H7 (cell line): ENCODE measurements around the gene GPR180. TPM values are rescaled to one million over a fixed set of nuclear protein-coding genes. Genes with fewer than 3 reads are reported as not detected.

Experiments
- DNase-seq: peaks from one replicate; pipeline ENCODE4 v3.0.0; 2012
- H3K27me3 ChIP-seq: 2 replicates; pipeline ENCODE4 v1.6.0; 2011; ENCODE audit warnings: mild to moderate bottlenecking, low read length; ENCODE audit not compliant: control insufficient read depth, insufficient read depth
- H3K36me3 ChIP-seq: replicated peaks from 2 replicates; pipeline ENCODE4 v1.5.1; 2011; ENCODE audit warnings: low read length; ENCODE audit not compliant: control insufficient read depth, insufficient read depth
- H3K4me3 ChIP-seq: 2 replicates; pipeline ENCODE4 v1.5.1; 2011; ENCODE audit warnings: low read depth, mild to moderate bottlenecking, control low read depth, low read length, moderate library complexity; ENCODE audit not compliant: insufficient read depth
- total RNA-seq: library from RNA; depleted of rRNA; stranded (reverse); fragments of >200 nt; shearing (Covaris generic); gene quantifications from 2 replicates; pipeline ENCODE4 v1.2.3, GENCODE V29; 2014

The GPR180 gene
- total RNA-seq, 1 experiment from 2014 or later = 5.6 TPM

DNA sequence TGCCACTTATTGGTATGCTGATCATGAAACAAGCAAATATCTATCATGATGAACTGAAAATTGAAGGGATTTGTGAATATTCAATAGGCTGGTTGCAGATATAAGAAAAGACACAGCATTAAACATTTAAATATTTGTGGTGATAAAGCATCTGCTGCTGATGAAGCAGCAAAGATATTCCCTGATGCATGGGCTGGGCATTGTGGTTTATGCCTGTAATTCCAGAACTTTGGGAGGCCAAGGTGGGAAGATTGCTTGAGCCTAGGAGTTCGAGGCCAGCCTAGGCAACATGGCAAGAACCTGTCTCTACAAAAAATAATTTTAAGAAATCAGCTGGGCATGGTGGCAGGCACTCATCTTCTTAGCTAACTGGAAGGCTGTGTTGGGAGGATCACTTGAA, 54.5 kb downstream of the GPR180 start:
- Histone ChIP-seq H3K36me3 (no peaks in the 10 kb centered on the region), H3K27me3 (no peaks in the 10 kb centered on the region), H3K4me3 (no peak overlapping the region)
- no peak for DNase-seq

GRCh38 chr13:94656766-94657165, 55.1 kb downstream of the GPR180 start:
- H3K4me3 ChIP-seq = no peak overlapping the region
- no peaks in the 10 kb centered on the region for H3K27me3 ChIP-seq
- DNase-seq = no peak
- no peaks in the 10 kb centered on the region for H3K36me3 ChIP-seq

DNA sequence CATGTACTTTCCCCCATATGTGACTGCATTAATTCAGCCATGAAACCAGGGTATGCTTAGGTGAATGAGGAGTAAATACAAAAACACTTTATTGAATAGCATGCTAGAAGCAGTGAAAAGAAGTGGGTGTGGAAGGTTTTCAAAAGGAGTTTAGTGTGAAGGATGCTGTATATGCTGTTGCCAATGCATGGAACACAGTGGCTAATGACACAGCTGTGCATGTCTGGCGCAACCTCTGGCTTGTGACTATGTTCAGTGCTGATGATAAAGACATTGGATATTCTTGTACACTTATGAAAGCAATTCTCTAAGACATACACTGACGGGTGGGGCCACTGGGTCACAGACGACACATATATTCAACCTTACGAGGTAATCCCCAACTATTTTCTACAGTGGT, 55.5 kb downstream of the GPR180 start:
- DNase-seq = no peak
- no peaks in the 10 kb centered on the region for H3K27me3 ChIP-seq
- no peak overlapping the region for H3K4me3 ChIP-seq
- H3K36me3 ChIP-seq = no peaks in the 10 kb centered on the region

GRCh38 chr13:94658926-94659597, 57.4 kb downstream of the GPR180 start:
- H3K36me3 ChIP-seq = no peaks in the 10 kb centered on the region
- H3K4me3 ChIP-seq = no peak overlapping the region
- H3K27me3 ChIP-seq = no peaks in the 10 kb centered on the region
- DNase-seq = peak; percentile 12

DNA sequence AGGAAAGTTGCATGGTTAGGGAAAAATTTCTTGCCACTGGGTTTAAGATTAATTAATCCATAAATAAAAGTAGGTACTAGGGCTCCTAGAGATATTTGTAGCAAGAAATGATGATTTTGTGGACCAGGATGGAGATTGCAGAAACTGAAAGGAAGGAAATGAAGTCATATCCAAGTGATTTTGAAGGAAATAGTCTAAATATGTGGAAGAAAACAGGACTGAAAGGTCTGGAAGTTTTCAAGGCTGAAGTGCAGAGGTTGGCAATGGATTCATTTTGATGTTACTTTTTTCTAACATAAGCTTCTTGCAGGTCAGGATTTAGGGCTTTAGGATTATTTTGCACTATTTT, 57.9 kb downstream of the GPR180 start:
- H3K27me3 ChIP-seq = no peaks in the 10 kb centered on the region
- no peaks in the 10 kb centered on the region for H3K36me3 ChIP-seq
- no peak overlapping the region for H3K4me3 ChIP-seq
- no peak for DNase-seq

DNA sequence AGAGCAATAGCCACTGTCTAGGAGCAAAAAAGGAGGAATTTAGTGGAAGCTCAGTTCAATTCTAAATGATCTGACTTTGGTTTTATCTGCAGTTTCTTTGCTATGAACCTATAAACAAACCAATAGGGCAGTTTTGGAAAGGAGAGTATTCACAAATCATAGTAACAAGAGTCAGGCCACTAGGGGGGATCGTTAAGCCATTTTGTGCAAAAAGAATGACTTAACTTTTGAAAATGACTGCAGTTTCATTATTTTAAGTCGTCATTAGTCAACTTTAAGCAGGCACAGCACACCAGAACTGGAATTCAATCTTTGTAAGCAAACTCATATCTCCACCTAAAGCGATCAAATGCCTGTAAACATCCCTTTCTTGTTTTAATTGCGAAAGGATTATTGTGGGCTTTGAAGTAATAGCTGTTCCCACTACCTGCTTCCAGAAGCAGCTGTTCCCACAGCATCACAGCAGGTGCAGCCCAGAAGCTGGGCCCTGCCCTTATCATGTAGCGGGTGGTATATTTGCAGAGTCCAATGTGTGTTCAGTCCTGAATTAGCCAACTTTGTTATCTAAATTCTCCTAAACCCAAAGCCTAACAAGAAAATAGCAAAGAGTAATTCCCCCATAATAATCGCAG, 59.2 kb downstream of the GPR180 start:
- H3K27me3 ChIP-seq = no peaks in the 10 kb centered on the region
- H3K36me3 ChIP-seq = no peaks in the 10 kb centered on the region
- peak; percentile 13 for DNase-seq

DNA sequence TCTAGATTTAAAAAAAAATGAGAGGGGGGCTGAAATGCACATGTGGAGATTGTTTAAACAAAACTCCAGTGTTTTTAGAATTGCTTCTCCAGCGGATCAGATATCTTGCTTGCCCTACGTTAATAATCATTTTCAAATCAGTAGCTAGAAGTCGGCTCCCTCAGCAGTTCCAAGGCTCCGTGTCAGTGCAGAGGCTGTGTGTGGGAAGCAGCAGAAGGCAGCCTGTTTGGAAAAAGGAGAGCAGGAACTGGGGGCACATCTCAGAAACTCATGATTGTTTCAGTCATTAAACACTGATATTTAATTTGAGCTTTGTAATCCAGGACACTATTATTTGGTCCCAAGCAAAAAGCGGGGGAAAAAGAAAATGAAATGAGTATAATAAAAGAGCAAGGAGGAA, 59.7 kb downstream of the GPR180 start:
- H3K36me3 ChIP-seq = no peaks in the 10 kb centered on the region
- H3K27me3 ChIP-seq = no peaks in the 10 kb centered on the region
- no peak overlapping the region for H3K4me3 ChIP-seq
- no peak for DNase-seq

More for the DNA sequence above, 59.2 kb downstream of the GPR180 start:
- H3K4me3 ChIP-seq = no peak overlapping the region

GRCh38 chr13:94662274-94662945, 60.8 kb downstream of the GPR180 start:
- H3K36me3 ChIP-seq = no peaks in the 10 kb centered on the region
- H3K4me3 ChIP-seq = no peak overlapping the region
- no peak for DNase-seq

GRCh38 chr13:94664889-94665288, 63.2 kb downstream of the GPR180 start:
- no peak for DNase-seq
- no peaks in the 10 kb centered on the region for H3K27me3 ChIP-seq
- H3K4me3 ChIP-seq = no peak overlapping the region
- H3K36me3 ChIP-seq = no peaks in the 10 kb centered on the region

More at GRCh38 chr13:94662274-94662945, 60.8 kb downstream of the GPR180 start:
- H3K27me3 ChIP-seq = no peaks in the 10 kb centered on the region

- DNase-seq = no peak
- H3K27me3 ChIP-seq = no peaks in the 10 kb centered on the region
- H3K4me3 ChIP-seq = no peak overlapping the region
- H3K36me3 ChIP-seq = no peaks in the 10 kb centered on the region
These were observed 64.4 kb downstream of the GPR180 start for GRCh38 chr13:94666065-94666464.

DNA sequence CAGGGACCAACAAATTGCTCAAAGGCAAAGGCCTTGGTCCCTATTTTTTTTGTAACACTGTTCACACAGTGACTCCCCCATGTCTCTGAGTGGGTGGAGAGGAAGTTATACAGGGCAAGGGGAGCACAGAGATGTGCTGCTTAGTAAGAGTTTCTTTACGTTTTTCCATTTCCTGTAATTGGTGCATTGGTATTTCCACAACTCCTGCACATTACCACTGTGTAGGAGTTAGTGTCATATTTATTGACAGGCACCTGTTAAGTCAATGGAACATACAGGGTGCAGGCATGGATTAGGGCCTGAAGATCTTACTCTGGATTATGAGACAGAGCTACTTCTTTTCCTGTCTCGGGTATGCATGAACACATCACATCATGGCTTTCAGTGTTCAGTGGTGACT, 65.5 kb downstream of the GPR180 start:
- Histone ChIP-seq H3K36me3 (no peaks in the 10 kb centered on the region), H3K4me3 (no peak overlapping the region), H3K27me3 (no peaks in the 10 kb centered on the region)
- DNase-seq = no peak

- Histone ChIP-seq H3K4me3 (no peak overlapping the region), H3K36me3 (no peaks in the 10 kb centered on the region), H3K27me3 (no peaks in the 10 kb centered on the region)
- DNase-seq = no peak
These were observed 70.7 kb downstream of the GPR180 start for GRCh38 chr13:94672400-94672799.

DNA sequence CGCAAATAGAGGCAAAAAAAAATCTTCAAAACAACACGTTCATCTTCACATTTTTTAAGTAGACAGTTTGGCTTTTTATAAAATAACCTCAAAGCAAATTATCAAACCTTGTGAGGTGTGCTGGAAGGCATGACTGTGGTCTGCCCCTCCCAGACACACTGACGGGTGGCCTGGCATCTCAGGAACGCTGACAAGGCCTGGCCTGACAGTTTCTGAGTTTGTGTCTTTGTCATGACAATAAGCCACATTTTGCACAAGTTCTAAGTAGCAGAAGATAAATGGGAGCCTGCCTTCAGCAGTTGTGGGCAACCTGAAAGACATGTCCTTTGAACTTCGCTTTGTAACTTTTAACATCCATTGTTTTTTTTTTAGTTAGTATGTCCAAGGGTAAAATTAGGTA, 72.2 kb downstream of the GPR180 start:
- peak; percentile 32 for DNase-seq
- no peaks in the 10 kb centered on the region for H3K36me3 ChIP-seq
- H3K27me3 ChIP-seq = no peaks in the 10 kb centered on the region
- no peak overlapping the region for H3K4me3 ChIP-seq

- Histone ChIP-seq H3K27me3 (no peaks in the 10 kb centered on the region), H3K4me3 (no peak overlapping the region), H3K36me3 (no peaks in the 10 kb centered on the region)
- DNase-seq = peak; percentile 67
These were observed 73.1 kb downstream of the GPR180 start for GRCh38 chr13:94674609-94675348.

GRCh38 chr13:94677799-94678198, 76.1 kb downstream of the GPR180 start:
- Histone ChIP-seq H3K36me3 (no peaks in the 10 kb centered on the region), H3K4me3 (no peak overlapping the region), H3K27me3 (peaks cover 2% of the 10 kb centered on the region; the same call in 1 of the 2 replicates)
- DNase-seq = peak; percentile 7
